HG03066 (cell line): ENCODE data around the gene TAGLN2.
A peak's percentile ranks its signal among the peaks of the same experiment; 100 is the strongest.

ENCODE experiments used
- ATAC-seq: cut with Tn5 transposase; IDR thresholded peaks from one replicate; pipeline ENCODE4 v1.9.1; 2021; ENCODE audit warnings: low read depth; ENCODE audit not compliant: unreplicated experiment

Gene TAGLN2

DNA sequence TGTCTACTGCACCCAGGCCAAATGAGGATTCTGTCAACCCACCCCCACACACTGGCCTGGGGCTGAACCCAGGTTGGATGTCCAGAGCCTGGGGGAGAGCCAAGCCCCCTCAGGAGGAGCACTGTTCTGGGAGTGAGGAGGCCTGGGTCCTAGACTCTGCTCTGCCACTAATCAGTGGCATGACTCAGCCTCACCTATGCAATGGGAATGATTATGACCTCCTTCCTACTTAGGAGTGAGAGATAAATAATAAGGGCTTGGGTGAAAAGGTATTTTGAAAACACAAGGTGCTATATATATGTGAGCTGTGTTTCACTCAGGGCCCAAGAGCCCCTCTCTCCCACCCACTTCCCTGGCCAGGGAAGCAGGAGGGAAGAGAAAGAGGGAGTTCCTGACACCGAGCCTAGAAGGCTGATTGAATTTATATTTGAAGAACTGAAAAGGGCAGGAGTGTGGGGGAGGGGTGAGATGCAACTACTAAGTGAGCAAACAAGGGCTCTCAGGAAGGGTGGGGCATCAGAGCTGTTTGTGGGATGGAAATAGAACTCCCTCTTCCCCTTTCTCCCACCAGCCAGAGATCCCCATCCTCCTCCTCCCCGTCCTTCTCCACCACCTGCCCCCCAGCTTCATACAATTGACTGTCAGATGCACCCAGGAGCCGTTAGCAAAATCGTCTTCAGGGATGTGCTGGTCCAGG, 11.9 kb upstream of the TAGLN2 start:
- ATAC-seq: no peak

DNA sequence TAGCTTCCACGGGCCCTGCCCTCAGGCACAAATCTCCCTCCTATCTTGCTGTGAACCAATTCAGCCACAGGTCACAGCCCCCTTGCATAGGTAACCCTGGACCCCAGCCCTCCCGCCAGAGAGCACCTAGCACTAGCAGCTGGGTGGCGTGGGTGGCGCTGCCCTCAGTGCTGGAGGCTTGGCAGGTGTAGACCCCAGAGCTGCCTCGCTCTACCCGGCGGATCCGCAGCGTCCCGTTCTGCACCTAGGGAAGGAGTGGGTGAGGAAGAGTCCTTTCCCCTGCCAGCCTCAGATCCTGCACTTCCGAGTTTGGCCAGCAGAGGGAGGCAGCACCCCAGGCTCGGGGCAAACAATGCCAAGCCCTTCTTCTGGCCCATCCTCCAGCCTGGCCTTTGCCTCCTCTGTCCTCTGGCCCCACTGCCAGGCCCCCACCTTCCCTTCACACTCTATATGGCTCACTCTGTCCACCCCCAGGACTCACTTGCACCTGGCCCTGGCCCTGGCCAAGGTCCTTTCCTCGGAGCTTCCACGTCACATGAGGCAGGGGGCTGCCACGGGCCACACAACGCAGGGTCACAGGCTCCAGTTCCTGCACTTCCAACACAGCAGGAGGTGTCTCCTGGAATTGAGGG, 11.1 kb upstream of the TAGLN2 start:
- ATAC-seq: no peak

- no peak for ATAC-seq
Observed at GRCh38 chr1:159935719-159936272, 10.5 kb upstream of the TAGLN2 start.

DNA sequence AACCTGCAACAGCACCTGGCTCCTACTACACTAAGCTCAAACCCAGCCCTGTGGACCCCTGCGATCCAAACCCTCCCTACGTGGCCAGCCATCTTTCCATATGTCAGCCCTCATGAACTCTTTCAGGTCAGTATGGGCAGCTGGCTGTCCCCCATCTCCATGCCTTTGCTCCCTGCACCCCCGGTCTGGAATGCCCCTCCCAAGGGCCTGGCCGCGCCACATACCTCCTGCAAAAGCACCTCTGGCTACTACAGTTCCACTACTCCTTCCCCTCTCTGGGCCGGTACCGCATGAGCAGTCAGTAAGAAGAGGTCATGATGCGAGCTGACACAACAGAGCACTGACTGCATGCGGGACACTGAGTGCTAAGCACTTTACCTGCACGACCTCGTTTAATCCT, 10.0 kb upstream of the TAGLN2 start:
- no peak for ATAC-seq

- no peak for ATAC-seq
Observed at GRCh38 chr1:159934136-159935039, 9.1 kb upstream of the TAGLN2 start.

DNA sequence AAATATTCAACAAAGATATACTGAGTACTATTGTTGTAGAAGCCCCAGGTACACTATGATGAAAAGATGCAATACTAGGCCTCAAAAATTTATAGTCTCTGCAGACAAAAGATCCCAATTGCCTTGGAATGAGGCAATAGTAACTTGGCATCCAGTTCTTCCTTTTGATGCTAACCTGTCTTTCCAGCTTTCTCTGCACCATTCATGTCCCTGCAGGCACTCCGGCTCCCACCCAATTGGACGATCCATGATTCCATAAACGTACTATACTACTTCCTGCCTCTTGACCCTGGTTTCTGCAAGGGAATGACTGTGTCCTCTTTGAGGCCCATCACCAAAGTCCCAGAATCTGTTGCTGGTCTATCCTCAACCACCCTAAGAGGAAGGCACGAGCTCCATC, 8.0 kb upstream of the TAGLN2 start:
- no peak for ATAC-seq

DNA sequence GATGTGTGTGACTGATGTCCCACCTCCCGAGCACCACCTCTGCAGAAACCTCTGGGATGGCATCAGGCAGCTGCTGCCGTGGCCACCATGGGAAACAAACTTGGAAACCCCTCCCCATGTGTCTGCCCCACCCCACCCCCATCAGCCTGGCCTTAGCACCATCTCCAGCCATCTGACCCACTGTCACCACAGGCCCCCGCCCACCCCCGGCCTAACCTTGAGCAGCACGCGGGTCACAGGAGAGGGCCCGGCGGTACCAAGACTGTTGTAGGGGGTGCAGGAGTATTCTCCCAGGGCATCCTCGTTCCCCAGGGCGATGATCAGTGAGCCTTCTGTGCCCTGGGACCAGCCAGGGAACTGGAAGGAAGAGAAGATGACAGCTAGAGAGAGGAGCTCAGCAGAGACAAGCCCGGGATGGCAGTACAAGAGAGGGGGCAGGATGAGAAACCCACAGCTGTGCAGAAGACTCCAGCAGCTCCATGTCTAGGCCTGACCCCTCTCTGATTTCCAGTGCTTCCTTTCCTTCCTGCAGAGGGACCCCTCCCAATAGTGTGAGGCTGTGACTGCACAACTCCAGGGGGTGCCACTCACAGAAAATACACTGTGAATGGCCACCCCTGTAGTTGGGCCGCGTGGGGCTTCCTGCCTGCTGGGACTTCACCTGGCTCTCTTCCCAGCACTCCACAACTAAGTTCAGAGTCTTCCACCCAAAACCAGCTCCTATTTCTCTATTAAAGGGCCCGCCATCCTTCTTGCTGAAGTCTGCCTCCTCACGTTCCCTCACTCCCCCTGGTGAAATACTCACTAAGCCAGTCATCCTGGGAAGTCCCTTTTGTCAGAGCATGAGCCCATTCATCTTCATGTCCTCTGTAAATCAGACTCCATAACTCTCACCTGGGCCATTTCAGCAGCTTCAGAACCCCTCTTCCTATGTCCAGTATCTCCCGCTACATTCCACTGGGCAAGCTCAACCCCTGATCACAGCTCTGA, 7.3 kb upstream of the TAGLN2 start:
- ATAC-seq: no peak

- ATAC-seq: no peak
Observed at GRCh38 chr1:159931795-159932173, 6.5 kb upstream of the TAGLN2 start.

DNA sequence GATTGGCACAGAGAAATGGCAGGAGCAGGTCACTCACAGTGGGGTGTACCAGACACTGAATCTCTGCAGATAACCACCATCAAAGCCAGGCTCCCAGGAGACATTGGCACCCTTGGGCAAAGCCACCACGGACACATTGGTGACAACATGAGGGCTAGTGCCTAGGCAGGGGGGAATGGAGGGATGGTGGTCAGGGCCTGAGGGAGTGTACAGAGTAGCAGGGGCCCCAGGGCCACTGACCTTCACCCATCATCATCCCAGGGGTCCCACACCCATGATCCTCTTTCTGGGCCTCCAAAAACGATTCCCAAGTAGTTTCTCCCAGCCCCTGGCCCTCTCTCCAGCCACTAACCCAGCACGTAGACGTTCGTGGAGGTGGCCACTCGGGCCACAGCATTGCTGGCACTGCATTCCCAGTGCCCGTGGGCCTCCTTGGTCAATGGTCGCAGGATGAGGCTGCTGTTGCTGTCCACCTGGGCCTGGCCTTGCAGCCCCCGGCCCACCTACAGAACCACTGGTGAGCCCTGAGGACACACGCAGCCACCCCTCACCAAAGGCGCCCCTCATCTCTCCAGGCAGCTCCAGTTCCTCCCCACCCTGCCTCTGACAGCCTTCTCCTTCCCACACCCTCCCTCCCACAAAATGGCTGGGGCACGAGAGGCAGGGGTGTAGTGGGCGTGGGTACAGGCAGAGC, 5.9 kb upstream of the TAGLN2 start:
- ATAC-seq: no peak

GRCh38 chr1:159930634-159931033, 5.3 kb upstream of the TAGLN2 start:
- no peak for ATAC-seq

DNA sequence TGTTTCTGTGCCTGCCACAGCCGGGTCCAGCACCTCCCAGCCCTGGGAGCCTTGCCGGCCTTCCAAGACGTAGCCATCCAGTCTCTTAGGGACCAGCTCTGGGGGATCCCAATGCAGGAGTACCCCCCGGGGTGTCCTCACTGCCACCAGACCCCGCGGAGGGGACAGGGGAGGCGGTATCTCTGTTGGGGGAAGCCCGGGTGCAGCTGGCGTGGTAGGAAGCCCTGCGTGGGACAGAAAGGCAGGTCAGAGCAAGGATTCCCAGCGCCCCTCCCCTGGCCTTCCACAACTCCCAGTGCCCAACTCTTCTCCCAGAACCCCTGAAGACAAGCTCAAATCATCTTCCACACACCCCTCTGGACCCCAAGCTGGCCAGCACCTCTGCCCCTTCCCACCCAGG, 4.9 kb upstream of the TAGLN2 start:
- no peak for ATAC-seq

DNA sequence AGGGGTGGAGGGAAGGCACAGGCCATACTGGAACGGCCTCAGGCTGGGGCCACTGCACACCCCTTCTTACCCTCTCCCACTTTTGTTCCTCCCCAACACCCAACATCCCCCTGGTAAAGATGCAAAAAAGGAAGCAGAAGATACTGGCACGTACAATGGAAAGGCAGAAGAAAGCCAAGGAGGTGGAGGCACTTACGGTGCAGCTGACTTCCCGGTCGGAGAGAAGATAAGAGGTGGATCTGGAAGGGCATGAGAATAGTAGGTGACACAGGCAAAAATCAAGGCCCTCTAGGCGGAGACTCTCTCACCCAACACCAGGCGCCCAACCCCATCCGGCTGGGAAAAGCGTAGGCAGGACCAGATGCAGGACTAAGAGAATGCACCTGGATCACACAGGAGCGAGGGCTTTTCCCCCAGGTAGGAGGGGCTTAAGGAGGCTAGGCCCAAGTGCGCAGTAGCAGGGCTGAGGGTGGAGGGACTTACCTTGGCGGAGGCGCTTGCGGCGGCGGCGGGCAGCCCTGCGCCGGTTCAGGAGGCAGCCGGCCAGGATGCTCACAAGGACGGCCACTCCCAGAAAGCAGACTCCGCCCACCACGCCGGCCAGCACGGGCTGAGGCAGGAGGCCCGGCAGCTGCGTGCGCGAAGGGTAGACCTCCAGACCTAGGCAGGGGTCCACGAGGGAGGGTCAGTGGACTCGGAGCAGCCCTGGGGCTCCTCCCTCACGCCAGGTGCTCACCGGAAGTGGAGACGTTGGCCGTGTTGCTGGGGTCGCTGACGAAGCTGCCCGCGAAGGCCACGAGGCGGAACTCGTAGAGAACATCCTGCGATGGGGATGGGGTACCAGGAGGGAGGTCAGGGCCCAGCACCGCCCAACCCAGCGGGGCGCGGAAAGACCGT, 4.1 kb upstream of the TAGLN2 start:
- no peak for ATAC-seq

- no peak for ATAC-seq
Observed at GRCh38 chr1:159928491-159929050, 3.3 kb upstream of the TAGLN2 start.

GRCh38 chr1:159927849-159928431, 2.6 kb upstream of the TAGLN2 start:
- no peak for ATAC-seq

- no peak for ATAC-seq
Observed at GRCh38 chr1:159927211-159927848, 2.0 kb upstream of the TAGLN2 start.

DNA sequence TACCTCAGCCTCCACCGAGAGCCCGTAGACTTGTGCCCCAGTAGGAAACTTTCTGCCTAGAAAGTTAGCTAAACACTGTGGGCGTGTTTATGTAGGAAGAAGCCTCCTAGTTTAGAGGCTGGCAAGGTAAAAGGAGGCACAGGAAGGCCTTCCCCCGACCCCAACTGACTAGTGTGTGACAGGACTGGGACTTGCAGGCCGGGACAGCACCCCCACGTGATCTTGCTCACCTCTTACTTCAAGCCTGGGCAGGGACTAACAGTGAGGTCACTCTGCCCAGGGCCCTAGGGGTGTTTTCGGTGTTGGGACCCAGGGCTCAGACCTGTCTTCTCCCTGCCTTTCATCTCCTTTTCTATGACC, 392 bp upstream of the TAGLN2 start:
- ATAC-seq: peak; percentile 0

- ATAC-seq: no peak
Observed at GRCh38 chr1:159924025-159924790, 1.1 kb downstream of the TAGLN2 start.
